Choroid plexus epithelial cell (primary cell): ENCODE results near the gene FER.
A peak's percentile ranks its signal among the peaks of the same experiment; 100 is the strongest.
"Not testable (repeated sequence)": the region's sequence is repeated elsewhere in the genome, so short reads cannot be mapped to it uniquely, and the experiment has no call there.

Source experiments
- DNase-seq: peaks from one replicate; pipeline ENCODE4 v3.0.0-alpha.2; 2010; ENCODE audit warnings: low read depth
- H3K4me3 ChIP-seq: 2 replicates; pipeline ENCODE4 v1.5.1; 2011; ENCODE audit warnings: low read depth, mild to moderate bottlenecking, control low read depth, low read length, moderate library complexity
- CTCF ChIP-seq: conservative IDR thresholded peaks from 2 replicates; pipeline ENCODE4 v1.5.1; 2011; ENCODE audit warnings: low read depth, mild to moderate bottlenecking, control low read depth, inconsistent platforms, low read length, moderate library complexity

FER gene

DNA sequence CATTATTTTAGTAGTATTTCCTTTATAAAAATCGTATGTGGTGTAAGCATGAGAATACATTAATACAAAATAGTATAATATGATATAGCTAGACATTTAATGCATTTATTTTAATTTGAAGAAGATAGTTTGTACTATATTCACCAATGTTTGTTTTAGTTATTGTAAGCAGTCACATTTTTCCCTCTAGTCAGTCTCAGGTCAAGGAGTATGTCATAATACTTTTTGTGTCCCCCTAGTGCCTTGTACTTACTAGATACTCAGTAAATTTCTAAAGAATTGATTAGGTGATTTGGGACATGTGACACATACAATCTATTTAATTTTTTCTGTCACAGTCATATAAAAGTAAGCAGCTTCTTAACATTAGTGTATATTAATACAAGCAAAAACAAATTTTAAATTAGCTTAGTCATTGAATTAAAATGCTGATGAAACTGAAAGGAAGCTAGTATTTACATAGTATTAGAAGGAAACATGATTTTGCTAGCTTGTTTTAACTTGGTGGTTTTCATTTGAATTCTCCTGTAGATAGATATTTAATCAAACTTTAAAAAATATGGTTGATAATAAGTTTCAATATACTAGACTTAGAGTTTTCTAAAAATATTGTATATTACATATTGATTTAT, 242.2 kb downstream of the FER start:
- peak; percentile 30 for DNase-seq
- no peak for TF ChIP-seq CTCF
- no peak overlapping the region for H3K4me3 ChIP-seq

- not testable (repeated sequence) for DNase-seq, H3K4me3 ChIP-seq
Measured at GRCh38 chr5:108992396-108993085, 244.8 kb downstream of the FER start.

DNA sequence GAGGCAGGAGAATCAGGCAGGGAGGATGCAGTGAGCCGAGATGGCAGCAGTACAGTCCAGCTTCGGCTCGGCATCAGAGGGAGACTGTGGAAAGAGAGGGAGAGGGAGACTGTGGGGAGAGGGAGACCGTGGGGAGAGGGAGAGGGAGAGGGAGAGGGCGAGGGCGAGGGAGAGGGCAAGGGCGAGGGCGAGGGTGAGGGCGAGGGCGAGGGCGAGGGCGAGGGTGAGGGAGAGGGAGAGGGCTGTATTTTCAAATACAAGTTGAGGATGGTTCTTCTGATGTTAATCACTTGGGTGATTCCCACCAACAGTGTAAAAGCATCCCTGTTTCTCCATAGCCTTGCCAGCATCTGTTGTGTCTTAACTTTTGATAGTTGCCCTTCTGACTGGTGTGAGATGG, 245.7 kb downstream of the FER start:
- not testable (repeated sequence) for H3K4me3 ChIP-seq, DNase-seq

DNA sequence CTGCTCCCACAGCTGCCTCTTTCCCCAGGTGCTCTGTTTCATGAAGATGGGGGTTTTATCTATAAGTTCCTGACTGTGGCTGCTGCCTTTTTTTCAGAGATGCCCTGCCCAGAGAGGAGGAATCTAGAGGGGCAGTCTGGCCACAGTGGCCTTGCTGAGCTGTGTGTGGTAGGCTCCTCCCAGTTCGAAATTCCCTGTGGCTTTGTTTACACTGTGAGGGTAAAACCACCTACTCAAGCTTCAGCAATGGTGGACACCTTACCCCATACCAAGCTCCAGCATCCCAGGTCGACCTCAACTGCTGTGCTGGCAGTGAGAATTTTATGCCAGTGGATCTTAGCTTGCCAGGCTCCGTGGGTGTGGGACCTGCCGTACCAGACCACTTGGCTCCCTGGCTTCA, 250.0 kb downstream of the FER start:
- H3K4me3 ChIP-seq = no peak overlapping the region
- no peak for DNase-seq
- TF ChIP-seq CTCF = no peak

DNA sequence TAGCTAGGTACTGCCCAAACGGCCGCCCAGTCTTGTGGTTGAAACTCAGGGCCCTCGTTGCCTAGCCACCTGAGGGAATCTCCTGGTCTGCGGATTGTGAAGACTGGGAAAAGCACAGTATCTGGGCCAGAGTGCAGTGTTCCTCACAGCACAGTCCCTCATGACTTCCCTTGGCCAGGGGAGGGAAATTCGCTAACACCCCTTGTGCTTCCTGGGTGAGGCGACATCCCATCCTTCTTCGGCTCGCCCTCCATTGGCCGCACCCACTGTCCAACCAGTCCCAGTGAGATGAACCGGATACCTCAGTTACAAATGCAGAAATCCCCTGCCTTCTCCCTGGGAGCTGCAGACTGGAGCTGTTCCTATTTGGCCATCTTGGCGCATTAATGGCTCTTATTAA, 250.5 kb downstream of the FER start:
- DNase-seq = no peak
- TF ChIP-seq CTCF = no peak
- H3K4me3 ChIP-seq = no peak overlapping the region

DNA sequence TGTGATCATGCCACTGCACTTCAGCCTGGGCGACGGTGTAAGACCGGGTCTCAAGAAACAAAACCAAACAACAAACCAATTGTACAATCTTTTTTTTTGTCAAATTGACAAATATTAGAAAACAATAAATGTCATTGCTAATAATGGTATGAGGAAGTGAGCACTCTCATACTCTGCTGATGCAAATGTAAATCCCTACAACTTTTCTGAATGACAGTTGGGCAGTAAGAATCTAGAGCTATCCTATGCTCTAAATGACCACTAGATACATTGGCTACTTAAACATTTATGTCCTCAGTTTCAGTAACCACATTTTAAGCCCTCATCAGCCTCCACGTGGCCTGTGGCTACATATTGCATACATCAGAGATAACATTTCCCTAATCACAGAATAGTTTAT, 256.2 kb downstream of the FER start:
- no peak for TF ChIP-seq CTCF
- H3K4me3 ChIP-seq = no peak overlapping the region
- no peak for DNase-seq

GRCh38 chr5:109005297-109006009, 257.8 kb downstream of the FER start:
- no peak overlapping the region for H3K4me3 ChIP-seq
- no peak for TF ChIP-seq CTCF
- peak; percentile 7 for DNase-seq

DNA sequence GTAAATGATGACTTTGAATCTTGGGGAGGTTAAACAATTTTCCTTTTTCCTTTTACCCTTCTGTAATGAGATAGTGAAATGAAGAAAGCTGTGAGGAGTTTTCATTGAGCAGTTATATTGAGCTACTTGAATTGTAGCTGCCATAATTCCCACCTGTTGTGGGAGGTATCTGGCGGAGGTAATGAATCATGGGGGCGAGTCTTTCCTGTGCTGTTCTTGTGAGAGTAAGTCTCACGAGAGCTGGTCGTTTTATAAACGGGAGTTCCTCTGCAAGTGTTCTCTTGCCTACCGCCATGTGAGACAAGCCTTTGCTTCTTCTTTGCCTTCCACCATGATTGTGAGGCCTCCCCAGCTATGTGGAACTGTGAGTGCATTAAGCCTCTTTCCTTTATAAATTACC, 258.4 kb downstream of the FER start:
- DNase-seq = no peak
- H3K4me3 ChIP-seq = no peak overlapping the region
- TF ChIP-seq CTCF = no peak
